Measurements from ENCODE around the gene DDAH1.

DNA sequence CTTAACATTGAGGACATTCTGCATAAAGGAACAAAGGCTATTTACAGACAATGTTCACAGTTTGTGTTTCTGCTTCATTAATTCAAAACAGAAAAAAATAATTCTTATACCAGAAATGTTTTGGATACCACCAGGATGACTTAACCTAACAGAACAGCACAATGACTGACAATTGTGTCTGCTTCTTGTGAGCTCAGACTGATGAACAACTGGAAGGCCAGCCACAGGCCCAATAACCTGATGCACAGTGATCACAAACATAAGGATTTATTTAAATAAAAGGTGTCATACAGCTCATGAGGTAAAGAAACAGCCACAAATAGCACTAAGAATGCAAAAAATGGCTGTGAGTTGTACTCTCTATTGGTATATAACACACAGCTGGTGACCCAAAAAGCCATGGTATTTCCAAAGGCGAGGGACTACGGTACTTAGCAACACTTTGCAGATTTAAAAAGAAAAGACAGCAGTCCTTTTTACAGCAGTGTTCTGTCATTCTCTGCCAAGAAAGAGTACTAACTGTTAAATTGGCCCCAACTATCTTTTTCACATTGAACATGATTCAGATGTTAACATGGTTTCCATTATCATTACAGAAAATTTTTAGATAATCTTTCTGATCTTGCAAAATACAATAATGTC is 32.1 kb upstream of the DDAH1 start:
- no peak for TF ChIP-seq SP1 (CRISPR knock-in tag; conservative IDR thresholded peaks at IDR 0.05)
- TF ChIP-seq, protein P1, sequence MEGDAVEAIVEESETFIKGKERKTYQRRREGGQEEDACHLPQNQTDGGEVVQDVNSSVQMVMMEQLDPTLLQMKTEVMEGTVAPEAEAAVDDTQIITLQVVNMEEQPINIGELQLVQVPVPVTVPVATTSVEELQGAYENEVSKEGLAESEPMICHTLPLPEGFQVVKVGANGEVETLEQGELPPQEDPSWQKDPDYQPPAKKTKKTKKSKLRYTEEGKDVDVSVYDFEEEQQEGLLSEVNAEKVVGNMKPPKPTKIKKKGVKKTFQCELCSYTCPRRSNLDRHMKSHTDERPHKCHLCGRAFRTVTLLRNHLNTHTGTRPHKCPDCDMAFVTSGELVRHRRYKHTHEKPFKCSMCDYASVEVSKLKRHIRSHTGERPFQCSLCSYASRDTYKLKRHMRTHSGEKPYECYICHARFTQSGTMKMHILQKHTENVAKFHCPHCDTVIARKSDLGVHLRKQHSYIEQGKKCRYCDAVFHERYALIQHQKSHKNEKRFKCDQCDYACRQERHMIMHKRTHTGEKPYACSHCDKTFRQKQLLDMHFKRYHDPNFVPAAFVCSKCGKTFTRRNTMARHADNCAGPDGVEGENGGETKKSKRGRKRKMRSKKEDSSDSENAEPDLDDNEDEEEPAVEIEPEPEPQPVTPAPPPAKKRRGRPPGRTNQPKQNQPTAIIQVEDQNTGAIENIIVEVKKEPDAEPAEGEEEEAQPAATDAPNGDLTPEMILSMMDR (IDR thresholded peaks at IDR 0.05) = no peak
- TF ChIP-seq CREM (CRISPR knock-in tag; IDR thresholded peaks at IDR 0.05) = no peak
- no peak for TF ChIP-seq ESRRA (CRISPR knock-in tag; IDR thresholded peaks at IDR 0.05; ENCODE audit: borderline replicate concordance)

Measured in WTC11 (cell line).